SHP77 (cell line): ENCODE data around the gene NEGR1.

Experiments used
- DNase-seq, 2 experiments: peaks; one replicate each; lab custom pipeline; 2025; lab: John Stamatoyannopoulos, UW

NEGR1 gene

DNA sequence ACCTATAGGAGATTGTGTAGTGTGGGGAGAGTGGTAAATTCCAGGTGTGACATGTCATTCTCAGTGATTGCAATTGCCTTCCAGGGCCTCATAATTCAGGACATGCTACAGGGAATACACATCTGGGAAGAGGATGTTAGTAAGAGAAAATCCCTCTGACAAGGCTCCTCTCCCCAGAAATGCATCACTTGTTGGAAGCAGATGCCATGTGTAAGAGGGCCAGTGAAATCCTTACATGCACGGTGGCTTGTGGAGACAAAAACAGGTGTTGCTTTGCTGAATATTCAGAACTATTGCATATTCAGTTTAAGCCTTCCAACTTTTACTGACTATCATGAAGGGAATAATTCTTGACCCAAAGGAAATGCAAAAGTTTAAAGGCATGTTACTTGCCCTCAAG, 503.4 kb downstream of the NEGR1 start:
- DNase-seq = no peak

DNA sequence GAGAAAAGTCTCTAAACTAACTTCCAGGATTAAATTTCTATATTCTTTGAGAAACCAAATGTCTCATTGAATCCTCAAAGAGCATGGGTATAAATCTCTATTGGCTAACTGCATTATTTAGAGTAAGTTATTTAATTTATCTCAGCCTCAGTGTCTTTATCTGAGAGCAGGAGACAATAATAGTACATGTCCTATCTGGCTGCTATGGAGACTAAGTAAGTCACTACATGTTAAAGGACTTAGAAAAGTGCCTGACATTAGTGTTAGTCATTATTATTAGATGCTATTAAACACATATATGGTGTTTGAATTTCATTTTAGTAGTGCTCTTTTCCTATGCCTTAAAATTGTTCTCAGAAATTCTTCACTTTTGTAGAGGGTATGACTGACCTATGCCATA, 505.2 kb downstream of the NEGR1 start:
- DNase-seq = no peak

DNA sequence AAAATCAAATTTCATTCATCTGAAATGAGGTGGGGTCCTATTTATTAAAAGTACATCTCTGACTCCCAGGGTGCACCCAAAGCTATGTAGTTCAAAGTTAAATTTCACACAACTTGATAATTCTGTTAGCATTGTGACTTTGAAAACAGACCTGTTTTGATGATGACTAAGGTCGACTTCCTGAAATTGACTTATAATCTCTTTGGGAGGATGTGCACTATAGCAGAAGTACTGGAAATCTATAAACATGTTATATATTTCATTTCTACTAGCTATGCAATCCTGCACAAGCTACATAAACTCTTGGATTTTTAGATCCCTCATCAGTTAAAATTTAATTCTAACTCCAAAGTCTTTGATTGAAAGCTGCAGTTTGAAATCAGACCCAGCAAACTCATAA, 507.6 kb downstream of the NEGR1 start:
- no peak for DNase-seq

DNA sequence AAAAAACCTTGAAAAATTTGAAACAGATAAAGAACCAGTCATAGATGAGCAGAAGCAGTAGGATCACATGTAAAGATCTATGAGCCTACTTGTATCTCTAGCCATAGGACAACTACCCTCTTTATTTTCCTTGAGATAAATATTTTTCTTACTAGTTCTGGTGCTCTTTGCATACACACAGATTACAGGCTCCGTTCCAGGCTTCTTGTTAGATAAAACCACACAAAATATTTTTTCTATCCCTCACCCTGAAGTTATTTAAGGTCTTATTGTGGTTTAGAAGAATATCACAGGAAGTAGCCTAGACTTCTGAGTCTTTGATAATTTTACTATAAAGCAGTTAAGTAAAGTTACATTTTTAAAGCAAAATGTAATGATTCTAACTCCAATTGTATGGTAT, 512.2 kb downstream of the NEGR1 start:
- no peak for DNase-seq

DNA sequence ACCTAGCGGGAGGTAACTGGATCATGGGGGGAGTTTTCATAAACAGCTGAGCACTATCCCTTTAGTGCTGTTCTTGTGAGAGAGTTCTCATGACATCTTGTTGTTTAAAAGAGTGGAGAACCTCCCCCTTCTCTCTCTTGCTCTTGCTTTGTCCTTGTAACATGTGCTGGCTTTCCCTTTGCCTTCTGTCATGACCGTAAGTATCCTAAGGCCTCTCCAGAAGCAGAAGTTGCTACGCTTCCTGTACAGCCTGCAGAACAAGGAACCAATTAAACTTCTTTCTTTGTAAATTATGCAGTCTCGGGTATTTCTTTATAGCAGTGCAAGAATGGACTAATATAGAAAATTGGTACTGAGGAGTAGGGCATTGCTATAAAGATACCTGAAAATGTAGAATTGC, 515.6 kb downstream of the NEGR1 start:
- no peak for DNase-seq

DNA sequence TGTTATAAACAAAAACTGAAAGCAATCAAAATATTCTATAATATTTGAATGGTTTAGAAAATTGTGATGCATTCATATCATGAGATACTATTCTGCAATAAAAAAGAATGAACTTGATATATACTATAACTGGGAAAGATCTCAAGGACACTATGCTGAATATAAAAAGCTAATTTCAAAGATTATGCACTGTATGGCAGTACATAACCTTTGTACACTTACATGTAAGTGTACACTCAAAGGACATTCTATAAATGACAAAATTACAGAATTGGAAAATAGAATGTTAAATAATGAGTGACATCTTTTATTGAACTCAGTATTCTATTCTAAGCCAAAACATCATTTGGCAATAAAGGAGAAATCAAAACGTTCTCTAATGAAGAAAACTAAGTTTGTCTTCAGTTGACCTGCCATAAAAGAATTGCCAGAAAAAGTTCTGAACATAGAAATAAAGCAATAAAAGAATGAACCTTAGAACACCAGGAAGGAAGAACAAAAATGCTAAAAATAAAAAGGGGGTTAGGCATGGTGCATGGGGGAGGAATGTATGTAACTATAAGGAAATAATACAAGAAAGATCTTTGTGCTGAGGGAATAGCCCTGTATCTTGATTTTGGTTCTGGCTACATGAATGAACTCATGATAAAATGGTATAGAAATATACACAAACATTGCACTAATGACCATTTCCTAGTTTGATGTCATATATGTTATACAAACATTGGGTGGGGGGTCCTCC, 519.7 kb downstream of the NEGR1 start:
- no peak for DNase-seq

DNA sequence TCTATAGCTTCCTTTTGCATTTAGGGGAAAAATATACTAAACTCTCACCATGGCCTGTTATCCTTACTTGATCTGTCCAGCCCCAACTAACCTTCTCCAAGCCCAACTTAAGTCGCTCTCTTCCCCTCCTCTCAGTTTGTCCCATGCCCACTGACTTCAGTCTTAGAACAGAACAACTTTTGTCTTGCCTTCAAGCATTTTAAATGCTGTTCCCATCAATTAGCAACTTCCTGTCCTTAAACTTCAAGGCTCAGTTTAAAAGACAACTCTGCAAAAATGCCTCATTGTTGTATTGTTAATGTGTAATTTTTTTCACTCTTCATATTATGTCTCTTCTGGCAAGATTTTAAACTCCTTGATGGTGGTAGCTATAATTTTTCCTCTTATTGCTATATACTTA, 526.9 kb downstream of the NEGR1 start:
- no peak for DNase-seq

DNA sequence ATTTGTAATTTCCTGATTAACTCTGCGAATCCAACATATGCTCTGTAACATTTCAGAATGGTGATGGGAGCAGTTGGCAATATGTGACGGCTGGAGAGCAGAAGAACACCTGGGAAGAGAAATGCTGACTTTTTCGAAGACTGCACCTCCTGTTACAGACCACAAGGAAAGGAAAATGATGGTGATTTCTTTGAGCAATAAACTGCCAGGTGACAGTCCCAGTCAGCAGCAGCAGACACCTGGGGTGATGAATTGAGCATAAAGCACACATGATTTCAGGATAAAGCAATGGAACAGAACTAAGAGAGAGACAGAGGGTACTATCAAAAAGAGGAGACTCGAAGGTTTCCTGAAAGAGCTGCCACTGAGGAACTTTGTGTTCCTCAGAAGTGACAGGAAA, 528.6 kb downstream of the NEGR1 start:
- no peak for DNase-seq

DNA sequence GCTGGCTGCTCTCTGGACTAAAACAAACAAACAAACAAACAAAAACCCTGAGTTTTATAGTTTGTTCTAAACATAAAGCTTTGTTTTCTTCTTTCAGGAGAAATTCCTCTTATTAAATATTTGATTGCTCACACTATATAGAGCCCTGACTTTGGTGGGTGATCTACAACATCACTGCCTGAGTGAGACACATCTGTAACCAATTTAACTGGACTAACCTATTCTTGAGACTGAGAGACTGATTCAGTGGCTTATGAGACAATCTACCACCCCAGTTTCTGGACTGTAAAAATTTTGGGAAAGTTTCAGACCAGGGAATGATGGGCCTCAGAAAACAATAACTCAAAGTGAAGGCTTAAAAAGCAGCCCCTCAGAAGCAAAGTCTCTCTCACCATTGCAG, 537.0 kb downstream of the NEGR1 start:
- DNase-seq = no peak

DNA sequence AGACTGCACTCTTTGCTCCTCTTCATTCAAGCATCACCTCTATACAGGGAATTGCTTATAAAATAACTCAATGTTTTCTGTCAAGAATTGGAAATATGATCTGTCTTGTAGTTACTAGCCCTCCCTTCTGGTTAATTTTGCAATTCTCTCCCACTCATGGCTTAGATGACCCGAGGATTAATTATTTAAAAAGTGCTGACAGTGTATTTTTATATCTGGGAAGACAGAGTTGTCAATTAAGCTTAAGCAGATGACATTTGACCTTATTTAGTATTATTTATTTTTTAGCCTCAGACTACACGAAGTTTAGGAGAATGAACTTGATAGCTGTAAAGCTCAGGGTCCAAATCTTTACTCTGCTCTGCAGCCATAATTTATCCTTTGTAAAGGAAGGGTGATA, 538.5 kb downstream of the NEGR1 start:
- no peak for DNase-seq

DNA sequence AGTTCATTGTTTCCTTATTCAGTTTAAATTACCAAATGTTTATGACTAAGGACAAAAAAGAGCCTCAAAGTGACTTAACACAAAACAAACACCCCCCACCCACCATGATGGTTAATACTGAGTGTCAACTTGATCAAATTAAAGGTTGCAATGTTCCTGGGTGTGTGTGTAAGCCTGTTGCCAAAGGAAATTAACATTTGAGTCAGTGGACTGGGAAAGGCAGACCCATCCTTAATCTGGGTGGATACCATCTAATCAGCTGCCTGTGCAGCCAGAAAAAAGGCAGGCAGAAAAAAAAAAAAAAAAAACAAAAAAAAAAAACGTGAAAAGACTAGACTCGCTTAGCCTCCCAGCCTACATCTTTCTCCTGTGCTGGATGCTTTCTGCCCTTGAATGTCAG, 543.4 kb downstream of the NEGR1 start:
- DNase-seq = no peak

DNA sequence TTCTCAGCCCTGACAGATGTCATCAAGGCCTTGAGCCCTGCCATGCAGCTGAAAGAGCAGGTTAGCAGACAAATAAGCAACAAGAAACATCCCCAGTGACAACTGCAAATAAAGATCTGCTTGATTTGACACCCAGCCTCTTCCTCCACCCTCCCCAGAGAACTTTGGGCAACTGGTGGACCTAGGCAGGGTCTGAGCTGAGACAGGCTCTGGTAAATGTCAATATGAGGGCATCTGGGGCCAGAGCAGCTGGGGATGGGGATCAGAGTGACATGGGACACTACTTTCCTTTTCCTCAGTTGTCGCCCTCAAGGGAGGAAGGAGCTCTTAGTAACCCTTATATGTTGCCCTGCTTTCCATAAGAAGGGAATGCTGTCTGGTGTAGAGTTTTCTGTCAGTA, 544.1 kb downstream of the NEGR1 start:
- no peak for DNase-seq

DNA sequence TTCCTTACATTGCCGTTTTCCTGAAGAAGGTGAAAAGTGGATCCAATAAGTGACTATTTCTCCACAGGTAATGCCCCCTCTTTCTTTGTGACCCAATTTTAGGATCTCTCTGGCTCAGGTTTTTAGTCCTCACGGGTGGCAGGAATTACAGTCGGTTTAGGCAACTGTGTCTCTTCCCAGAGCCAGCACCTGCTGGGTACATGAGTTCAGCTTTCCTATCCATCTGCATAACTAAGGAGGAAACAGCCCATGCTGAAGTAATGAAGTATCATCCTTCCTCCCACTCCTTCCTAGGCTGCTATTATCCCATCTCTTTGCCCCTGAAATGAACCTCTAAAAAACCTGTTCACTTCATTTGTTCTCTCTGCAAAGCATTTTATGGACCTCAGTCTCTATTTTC, 544.6 kb downstream of the NEGR1 start:
- no peak for DNase-seq

DNA sequence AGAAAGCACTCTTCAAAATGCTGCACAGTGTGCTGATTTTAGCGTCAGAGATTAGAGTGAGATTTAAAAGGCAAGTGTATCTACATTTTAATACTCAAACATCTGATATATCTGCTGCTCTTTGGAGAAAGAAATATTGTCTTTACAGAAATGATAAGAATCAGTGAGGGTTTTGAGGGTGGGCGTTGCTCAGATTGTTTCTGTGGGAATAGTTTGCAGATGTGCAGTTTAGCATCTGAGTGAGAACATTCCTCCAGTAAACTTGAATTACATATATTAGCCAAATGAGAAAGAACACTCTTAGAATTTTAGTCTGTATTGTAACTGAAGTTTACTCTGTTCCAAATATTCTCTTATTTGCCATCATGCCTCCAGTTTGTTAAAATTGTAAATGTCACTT, 549.2 kb downstream of the NEGR1 start:
- DNase-seq = no peak

DNA sequence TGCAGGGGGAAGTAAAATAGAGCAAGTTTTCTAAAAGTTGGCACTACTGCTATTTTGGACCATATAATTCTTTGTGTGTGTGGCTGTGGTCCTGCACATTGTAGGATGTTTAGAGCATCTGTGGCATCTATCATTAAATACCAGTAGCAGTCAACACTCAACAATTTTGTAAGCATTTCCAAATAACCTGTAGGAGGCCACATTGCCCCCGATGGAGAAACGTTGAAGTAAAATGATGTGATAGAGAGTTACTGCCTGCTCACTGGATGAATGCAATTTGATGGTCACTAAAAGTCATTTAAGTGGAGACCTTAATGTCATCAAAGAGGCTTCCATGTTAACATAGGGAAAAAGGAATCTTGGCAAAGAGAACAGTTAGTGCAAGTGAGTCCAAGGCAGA, 560.8 kb downstream of the NEGR1 start:
- no peak for DNase-seq

DNA sequence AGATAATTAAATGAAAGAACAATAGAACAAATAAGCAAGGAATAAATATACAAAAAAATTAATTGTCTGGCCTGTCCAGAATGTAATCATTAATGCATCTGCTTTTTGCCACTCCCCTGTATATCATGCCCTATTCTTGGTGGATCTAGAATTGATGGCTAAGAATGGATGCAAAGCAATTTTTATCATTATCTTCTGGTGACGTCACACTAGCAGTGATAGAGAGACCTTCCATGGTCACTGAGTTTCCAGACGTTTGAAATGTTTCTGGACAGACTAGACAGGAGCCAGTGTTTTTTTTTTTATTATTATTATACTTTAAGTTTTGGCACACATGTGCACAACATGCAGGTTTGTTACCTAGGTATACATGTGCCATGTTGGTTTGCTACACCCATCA, 563.0 kb downstream of the NEGR1 start:
- no peak for DNase-seq

DNA sequence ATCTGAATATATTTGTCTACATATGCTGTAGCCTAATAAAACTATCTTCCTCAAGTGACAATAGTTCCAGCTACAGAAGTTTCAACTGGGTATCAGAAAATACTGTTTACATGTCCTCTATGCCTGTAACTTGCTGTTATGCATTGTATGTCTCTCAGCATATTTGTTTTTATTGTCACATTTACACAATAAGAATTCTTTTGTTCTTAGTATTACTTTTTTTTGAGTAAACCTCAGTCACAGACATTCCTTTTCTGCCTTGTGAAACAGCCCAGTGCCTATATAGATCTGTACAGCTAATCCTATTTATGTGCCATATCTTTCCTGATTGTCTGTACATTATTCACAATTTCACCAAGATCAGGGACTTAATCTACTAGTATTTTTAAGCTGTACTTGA, 565.2 kb downstream of the NEGR1 start:
- DNase-seq = no peak

DNA sequence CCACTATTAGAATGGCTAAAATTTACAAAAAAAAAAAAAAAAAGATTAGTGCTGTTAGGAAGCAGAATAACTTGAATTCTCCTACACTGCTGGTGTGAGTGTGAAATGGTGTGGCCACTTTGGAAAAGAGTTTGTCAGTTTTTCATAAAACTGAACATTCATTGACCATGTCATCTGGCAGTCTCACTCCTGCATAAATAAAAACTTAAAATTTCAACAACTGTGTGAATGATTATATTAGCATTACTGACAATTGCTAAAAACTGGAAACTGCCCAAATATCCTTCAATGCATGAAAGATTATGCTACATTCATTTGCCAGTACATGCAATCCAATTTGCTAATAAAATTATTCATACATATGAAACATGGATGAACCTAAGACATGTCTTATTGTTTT, 570.9 kb downstream of the NEGR1 start:
- no peak for DNase-seq

DNA sequence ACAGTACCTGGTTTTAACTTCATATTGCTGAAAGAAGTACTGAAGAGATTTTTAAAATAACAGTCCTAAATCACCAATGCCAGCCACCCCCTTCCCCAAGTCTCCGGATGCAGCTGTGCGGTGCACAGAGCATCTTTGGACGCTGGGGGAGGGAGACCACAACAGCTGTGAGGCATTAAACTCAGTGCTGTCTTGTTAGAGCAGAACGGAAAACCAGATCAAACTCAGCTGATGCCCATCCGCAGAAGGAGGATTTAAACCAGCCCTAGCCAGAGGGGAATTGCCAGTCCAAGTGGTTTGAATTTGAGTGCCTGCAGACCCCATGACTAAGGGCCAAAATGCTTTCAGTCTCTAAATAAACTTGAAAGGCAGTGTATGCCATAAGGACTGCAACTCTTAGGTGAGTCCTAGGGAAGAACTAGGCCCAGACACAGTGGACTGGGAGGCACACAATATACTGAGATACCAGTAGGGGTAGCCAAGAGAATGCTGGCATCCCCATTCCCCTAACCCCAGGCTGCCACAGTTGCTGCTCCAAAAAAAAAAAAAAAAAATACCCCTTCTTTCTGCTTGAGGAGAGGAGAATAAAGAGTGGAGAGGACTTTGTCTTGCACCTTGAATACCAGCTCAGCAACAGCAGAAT, 576.2 kb downstream of the NEGR1 start:
- no peak for DNase-seq

DNA sequence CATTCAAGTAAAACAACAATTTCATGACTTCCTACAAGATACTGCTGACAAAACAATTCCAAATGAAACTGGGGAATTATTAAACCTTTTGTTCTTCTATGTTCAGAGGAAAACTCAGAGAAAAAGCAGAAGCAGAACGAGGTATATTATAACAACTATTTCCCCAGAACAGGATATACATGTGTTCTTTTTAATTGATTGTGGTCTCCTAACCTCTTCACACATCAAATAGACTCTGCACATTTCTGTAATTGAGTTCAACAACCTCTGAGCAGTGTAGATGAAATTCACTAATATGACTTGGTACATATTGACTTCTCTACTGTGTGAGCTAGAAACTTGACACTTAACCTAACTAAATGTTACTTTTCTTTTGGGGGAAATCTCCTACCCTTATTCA, 584.2 kb downstream of the NEGR1 start:
- DNase-seq = no peak

DNA sequence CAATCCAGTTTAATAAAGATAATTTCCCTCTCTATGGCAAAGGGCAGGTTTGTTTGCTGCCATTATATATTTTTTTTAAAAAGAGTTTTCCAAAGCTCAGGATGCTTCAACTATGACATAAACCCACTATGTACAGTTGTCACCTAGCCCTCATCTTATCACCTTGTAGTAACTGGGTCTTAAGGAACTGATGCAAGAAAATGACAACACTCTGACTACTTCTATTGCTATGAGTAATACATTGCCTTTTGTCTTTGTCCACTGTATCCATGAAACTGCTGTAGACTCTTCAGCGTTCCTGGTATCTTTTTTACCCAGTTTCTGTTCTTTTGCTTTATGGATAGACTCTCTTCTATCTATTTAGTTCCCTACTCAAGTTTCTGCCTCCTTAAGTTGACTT, 586.5 kb downstream of the NEGR1 start:
- DNase-seq = no peak

DNA sequence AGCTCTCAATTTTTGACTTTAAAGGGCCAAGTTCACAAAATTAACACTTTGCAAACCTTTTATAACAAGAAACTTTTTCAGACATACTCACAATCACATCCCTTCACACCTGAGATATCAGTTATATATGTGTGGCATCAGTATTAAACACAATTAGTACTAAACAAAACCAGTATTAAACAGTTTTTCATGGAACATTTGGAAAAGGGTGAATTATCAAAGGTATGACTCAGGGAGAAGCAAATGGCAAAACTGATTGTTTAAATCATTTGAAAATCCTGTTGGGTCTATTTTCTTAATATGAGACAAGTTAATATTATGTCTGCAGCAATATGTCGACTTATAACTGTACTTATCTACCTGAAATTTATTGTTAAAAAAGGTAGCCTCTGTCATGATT, 587.3 kb downstream of the NEGR1 start:
- no peak for DNase-seq

DNA sequence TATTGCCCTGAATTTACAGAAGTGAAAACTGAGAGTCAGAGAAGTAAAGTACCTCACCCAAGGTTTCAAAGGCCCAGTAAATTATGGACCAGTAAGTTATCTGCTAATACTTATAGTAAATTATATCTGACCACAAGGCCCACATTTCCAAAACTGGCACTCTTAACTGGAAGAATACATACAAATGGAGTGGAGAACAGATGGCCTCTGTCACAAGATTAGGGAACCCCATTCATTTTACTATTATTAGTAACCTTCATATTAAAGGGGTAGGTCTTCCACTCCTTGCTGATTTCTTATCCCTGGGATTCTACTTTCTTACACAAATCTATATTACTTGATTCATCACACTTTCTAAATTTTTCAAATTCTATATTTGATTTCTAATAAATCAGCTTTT, 588.8 kb downstream of the NEGR1 start:
- DNase-seq = no peak

DNA sequence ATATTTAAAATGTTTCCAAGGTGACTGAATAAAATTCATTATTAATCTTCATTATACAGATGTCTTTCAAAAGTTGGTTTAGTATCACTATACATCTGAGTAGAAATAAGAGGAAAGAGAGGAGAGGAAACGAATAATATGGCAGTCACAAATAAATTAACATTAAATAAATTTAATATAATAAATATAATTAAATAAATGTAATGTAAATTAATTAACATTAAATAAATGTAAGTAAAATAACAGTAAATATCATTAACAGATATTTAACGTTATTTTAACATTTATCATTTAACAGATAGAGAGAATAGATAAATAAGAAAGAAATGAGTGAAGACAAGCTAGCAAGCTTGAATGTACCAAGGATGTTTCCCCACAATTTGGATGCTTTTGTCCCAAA, 592.7 kb downstream of the NEGR1 start:
- no peak for DNase-seq
